GM20000 (cell line): ENCODE results near the gene USP24.
A peak's percentile ranks its signal among the peaks of the same experiment; 100 is the strongest.

Experiments used
- DNase-seq: peaks from one replicate; pipeline ENCODE4 v3.0.0; 2012; ENCODE audit warnings: low spot score
- CTCF ChIP-seq: IDR thresholded peaks from 2 replicates; pipeline ENCODE4 v1.5.1; 2012; ENCODE audit warnings: mild to moderate bottlenecking, control low read depth; ENCODE audit errors: extremely low read depth, missing control alignments

The USP24 gene

GRCh38 chr1:55076356-55076755, 138.8 kb downstream of the USP24 start:
- no peak for TF ChIP-seq CTCF
- no peak for DNase-seq

DNA sequence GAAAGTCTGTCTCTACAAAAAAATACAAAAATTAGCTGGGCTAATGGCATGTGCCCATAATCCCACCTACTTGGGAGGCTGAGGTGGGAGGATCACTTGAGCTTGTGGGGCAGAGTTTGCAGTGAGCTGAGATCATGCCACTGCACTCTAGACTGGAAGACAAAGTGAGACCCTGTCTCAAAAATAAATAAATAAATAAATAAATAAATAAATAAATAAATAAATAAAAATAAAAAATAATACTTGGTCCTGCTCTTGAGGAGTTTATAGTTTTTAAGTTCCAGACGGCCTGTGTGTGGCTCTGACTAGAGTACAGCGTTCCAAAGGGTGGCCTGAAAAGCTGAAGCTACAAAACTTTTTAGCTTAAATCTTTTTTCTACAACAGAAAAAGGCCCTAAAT, 140.7 kb downstream of the USP24 start:
- no peak for TF ChIP-seq CTCF
- no peak for DNase-seq

- TF ChIP-seq CTCF: no peak
- no peak for DNase-seq
Observed at GRCh38 chr1:55073187-55073916, 141.8 kb downstream of the USP24 start.

DNA sequence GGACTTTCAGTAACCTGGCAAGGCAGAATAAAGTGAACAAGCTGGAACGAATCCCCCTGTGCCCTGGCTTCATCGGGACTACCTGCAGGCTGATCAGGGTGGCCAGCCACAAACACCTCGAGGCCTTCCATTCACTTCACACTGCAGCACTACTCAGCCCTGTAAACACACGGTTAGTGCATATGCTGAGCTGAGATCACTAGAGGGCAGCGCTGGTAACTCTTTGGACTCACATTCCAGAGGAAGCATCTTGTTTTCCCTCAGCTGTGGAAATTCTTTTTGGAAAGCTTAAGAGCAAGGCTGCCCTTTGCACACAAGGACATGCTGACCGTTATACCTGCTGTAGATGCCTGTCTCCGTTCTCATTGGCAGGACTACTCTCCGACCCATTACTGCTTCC, 143.7 kb downstream of the USP24 start:
- peak; percentile 30 for TF ChIP-seq CTCF
- DNase-seq: no peak

DNA sequence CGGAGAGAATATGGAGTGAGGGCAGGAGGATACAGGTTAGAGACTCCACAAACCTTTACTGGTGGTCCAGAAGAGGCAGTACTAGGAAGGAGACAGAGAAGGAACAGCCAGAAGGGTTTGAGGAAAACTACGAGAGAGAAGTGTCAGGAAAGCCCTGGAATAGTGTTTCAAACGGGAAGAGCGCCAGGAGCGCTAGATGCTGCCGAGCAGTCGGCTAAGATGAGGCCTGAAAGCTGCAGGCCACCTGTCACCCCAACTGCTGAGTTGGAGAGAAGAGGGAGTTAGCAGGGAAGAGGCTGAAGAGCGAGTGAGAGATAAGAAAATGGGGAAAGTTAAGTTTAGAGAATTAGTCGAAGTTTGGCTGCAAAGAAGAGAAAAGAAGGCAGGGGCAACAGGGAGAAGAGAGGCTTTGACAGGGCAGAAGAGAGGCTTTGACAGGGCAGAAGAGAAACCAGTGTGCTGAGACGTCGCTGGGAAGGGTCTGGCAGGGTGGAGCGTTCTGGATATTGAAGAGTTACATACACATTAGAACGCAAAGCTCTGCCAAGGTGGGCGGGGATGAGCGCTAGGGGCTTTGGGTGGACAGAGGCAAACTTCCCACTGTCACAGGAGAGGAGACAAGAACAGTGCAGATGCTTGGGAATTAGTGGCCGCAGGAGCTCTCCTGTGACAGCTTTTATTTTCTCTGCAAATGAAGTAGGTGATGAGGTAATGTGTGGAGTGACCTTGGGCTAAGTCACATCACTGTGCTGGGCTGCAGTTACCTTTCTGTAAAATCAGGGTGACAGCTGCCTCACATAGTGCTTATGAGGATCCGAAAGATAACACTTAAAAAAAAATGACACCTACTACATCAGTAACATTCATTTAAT, 144.6 kb downstream of the USP24 start:
- DNase-seq: no peak
- TF ChIP-seq CTCF: no peak

- DNase-seq: no peak
Observed at GRCh38 chr1:55069280-55069679, 145.9 kb downstream of the USP24 start.

More at GRCh38 chr1:55069280-55069679, 145.9 kb downstream of the USP24 start:
- TF ChIP-seq CTCF: no peak
